Activated naive CD8-positive, alpha-beta T cell treated with anti-CD3 and anti-CD28 coated beads, Interleukin-2, amount 50 U/mL, for 16 hours (primary cell): ENCODE measurements around the gene CHCHD6.

Experiments used
- DNase-seq: peaks from one replicate; pipeline ENCODE4 v3.0.0-alpha.2; 2020; ENCODE audit warnings: low read depth, low spot score

The CHCHD6 gene

GRCh38 chr3:126826693-126827092 is 122.7 kb downstream of the CHCHD6 start:
- no peak for DNase-seq

DNA sequence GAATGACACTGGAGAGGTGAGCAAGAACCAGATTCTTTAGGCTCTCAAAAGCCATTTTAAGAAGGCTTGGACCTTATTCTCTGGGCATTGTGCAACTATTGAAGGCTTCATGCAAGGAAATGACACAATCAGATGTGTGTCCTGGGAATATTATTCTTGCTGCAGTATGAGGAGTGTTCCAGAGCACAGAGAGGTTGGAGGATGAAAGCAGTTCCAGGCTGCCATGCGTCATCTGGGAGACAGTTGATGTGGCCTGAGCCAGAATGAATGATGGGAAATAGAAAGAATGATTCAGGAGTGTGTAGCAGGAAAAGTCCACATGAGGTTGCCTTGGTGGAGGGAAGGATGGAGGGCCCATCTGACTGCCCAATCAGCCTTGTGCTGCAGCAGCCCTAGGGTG is 123.1 kb downstream of the CHCHD6 start:
- no peak for DNase-seq

DNA sequence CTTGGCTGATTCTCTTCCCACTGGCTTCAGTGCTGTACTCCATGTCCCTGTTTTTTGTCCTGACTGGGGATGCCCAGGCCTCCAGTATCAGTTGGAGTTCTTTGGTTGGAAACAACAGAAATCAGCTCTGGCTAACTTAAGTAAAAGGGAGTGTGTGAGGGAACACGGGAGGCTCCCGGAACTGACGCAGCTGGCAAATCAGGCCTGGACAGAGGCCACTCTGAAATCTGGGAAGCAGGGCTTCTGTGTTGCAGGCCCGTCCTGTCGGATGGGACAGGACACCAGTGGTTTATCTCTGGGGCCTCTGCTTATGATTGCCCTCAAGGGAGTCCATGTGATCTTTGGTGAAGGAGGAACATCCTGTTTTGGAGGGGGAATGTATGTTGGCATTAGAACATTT is 124.3 kb downstream of the CHCHD6 start:
- no peak for DNase-seq

GRCh38 chr3:126832933-126833332 is 128.9 kb downstream of the CHCHD6 start:
- no peak for DNase-seq

GRCh38 chr3:126834596-126835471 is 130.8 kb downstream of the CHCHD6 start:
- no peak for DNase-seq

- DNase-seq, result no peak
These were observed 131.6 kb downstream of the CHCHD6 start for GRCh38 chr3:126835472-126836219.

GRCh38 chr3:126836220-126836860 is 132.3 kb downstream of the CHCHD6 start:
- no peak for DNase-seq

- DNase-seq, result no peak
These were observed 133.7 kb downstream of the CHCHD6 start for GRCh38 chr3:126837773-126838172.

DNA sequence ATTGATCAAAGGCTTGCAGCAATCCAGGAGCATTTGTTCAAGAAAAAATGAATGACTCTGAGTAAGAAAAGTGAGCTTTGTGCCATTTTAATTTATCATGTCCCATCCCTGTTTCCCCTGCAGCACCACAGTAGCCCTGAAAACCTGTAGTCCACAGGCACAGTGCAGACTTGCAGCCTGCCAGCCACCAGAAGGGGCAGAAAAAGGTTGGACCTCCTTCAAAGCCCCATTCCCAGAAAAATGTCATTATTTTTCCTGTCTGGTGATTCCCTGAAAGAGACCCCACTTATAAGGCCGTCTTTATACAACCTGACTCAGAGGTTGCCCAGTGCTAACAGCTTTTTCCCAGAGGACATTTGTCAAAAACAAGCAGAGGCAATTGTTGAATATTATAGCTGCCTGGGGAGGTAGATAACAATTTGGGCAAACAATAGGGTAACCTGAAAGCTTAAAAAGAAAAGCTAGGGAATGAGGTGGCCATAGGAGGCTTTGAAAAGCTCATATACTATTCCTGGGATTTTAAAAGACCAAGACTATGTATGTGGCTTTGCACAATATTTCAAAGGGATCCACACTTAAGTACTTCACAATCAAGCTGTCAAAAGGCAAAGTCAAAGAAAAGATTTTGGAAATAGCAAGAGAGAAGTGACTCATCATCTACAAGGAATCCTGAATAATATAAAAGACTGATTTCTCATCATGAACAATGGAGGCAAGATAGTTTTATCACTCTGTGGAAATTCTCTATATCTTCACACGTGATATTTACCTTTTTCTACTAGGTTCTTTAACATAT is 142.1 kb downstream of the CHCHD6 start:
- no peak for DNase-seq

DNA sequence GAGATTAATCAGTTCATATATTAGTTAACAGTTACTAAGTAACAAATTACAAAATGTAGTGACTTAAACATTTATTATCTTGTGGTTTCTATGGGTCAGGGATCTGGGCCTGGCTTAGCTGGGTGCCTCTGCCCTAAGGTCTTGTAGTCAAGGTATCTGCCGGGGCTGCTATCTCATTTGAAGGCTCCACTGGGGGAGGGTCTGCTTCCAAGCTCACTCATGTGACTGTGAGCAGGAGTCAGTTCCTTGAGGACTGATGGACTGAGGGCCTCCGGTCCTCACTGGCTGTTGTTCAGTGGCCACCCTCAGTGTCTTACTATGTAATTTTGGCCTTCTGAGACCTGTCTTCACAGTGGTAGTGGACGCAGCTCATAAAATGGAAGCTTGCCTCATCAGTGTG is 143.0 kb downstream of the CHCHD6 start:
- DNase-seq, result no peak

GRCh38 chr3:126848991-126849390 is 145.0 kb downstream of the CHCHD6 start:
- no peak for DNase-seq

DNA sequence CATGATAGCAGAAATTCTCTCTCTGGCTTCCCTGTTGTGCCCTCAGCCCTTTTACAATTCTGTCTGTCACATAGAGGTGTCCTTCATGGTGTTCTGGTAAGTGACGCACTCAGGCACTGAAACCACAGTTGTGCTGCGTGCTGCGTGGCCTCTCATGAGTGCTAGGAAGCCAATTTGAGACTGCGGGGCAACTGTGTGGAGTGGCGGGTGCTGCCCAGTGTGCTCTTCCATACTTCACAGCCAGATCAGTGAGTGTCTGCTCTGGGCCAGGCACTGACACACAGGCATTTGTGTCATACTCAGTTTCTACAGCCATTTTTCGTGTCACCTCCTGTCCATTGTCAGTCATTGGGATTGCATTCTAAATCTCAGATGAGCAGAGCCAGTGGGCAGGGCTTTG is 145.7 kb downstream of the CHCHD6 start:
- DNase-seq, result no peak

DNA sequence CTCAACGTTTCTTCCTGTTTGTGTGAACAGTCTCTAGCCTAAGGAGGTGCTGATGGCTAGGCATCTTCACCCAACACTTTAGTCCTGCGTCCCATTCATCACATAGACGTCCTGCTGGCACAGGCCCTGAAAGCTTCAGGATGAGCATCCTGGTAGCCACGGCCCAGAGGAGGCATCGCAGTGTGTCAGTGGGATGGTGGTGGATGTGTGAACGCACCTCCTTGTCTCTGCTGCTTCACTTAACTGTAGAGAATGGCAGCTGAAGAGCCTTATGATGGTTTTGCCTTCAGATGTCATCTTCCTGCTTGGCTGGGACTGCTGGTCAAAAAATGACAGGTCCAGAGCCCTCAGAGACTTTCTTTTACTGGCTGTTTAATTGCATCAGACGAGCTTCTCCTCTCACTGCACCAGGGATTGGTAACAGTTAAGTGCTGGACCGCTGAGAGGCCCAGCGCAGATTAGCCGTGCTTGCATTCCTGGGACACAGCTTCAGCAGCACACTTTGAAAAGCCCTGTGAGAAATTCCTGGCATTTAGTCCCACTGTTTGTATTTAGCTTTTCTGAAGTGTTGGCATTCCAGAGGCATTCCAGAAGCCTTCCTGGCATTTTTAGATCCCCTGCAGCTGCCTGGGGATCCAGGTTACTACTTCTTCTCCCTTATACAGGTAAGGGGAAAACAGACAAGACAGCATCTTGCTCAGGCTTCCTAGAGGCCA is 146.5 kb downstream of the CHCHD6 start:
- no peak for DNase-seq

DNA sequence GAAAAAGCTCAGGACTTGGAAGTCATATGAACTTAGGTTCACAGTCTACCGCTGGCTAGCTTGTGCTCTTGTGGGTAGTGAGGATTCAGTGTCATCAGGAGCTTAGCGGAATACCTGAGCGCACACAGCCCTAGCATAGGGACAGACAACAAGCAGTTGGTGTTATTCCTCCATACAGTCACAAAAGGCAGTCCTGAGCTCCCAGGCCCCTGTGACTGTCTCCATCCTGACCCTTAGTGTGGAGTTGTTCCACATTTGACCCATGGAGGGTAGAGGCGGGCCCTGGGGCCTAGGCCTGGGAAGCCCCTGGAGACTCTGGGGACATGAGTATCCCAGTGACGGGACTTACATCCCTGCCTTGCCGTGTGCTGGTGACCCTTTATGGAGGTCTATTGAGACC is 147.3 kb downstream of the CHCHD6 start:
- no peak for DNase-seq

DNA sequence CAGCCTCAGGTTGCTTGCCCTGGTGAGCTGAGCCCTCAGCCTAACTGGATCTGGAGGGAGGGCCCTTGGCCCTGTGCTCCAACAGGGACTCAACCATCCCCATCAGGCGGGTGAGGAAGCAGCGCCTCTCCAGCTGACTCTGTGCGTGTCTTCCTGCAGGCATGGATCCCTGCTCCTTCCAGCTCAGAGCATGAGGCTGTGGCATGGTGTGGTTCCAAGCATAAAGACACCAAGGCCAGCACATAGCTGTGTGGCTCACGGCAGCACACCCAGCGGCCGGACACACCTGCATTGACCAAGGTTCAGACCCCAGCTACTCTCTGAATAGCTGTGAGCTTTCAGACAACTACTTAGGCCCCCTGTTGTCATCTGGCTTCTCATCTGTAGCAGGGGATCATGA is 147.9 kb downstream of the CHCHD6 start:
- DNase-seq, result no peak

DNA sequence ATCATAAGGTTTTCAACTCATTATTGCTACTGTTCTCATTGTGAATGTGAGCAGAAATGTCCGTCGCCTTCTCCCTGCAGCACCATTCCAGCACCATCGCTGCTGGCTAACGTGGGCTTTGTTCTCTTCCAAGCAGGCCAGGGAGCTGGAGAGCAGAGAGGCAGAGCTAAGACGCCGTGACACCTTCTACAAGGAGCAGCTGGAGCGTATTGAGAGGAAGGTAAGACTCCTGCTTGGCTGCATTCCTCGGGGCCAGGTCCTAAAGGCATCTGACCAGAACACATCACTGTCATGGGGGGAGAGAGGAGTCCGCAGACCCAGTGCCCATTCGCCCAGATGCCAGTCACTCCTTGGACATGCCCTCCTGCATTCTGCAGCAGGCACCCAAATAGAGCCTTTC is 148.5 kb downstream of the CHCHD6 start:
- no peak for DNase-seq

- no peak for DNase-seq
These were observed 150.6 kb downstream of the CHCHD6 start for GRCh38 chr3:126854666-126855065.

- no peak for DNase-seq
These were observed 151.3 kb downstream of the CHCHD6 start for GRCh38 chr3:126855374-126855773.

- no peak for DNase-seq
These were observed 153.9 kb downstream of the CHCHD6 start for GRCh38 chr3:126857928-126858327.

GRCh38 chr3:126858401-126858800 is 154.4 kb downstream of the CHCHD6 start:
- no peak for DNase-seq

- DNase-seq, result no peak
These were observed 154.8 kb downstream of the CHCHD6 start for GRCh38 chr3:126858887-126859286.
